Measurements from ENCODE around the gene CBLB. TPM values are rescaled to one million over a fixed set of nuclear protein-coding genes. Genes with fewer than 3 reads are reported as not detected.

CBLB gene
- total RNA-seq, 4 donors from 2014 or later, result 17.0 to 33.8 (median 23.0) TPM

- DNase-seq (ENCODE audit: low spot score in 2 of 2), result no peak
- TF ChIP-seq POLR2A (IDR thresholded peaks at IDR 0.05) (no peak), CTCF (IDR thresholded peaks at IDR 0.05) (no peak)
- H3K4me3 ChIP-seq (ENCODE audit: low read depth, poor library complexity, severe bottlenecking), result no peak overlapping the region
- intact Hi-C loops (cut with DNase I; ENCODE audit: low total_unique reads), result no loop called here
Observed at GRCh38 chr3:105662306-105662705, 206.5 kb downstream of the CBLB start.

- intact Hi-C loops (cut with DNase I; ENCODE audit: low total_unique reads), result no loop called here
- 95 to 98% methylated on average over 3 of the region's 3 CpGs for WGBS, 2 donors
- no peak for DNase-seq (ENCODE audit: low spot score in 2 of 2)
- TF ChIP-seq CTCF (IDR thresholded peaks at IDR 0.05) (no peak), POLR2A (IDR thresholded peaks at IDR 0.05) (no peak)
- H3K4me3 ChIP-seq (ENCODE audit: low read depth, poor library complexity, severe bottlenecking), result no peak overlapping the region
Observed at GRCh38 chr3:105661461-105661860, 207.4 kb downstream of the CBLB start.

DNA sequence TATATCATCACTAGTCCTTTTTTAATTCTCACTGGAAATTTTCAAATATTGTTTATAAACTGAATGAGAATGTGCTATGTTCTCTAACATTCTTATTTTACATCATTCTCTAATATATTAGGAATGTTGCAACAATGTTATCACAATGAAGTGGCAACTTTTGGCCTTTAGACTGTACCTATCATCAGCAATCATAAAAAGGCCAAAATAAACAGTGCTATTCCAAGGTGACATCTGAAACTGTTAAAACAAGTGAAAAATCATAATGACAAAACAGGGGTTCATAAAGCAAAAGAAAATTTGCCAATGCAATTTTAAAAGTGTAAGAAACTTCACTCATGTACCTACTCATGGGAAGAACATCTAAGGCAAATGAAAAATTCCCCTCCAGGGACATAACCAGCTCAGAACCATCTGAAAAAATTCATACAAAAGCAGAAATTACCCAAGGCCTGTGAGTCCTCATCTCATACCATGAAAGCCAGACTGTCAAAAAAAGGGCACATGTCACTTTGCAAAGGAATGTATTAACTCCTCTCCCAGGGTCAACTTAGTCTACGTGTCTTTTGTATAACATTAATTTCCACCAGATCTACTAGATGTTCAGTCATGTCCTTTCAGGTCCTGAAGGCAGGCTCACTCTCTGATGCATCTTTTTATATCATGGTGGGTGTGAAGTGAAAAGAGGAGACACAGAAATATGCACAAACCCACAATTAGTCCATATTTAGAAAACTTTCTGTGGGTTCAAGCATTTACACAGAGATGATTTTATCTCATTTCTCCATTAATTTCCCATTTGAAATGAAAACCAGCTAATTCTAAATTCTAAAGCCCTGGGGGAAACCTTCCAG is 211.9 kb downstream of the CBLB start:
- no peak overlapping the region for H3K4me3 ChIP-seq (ENCODE audit: low read depth, poor library complexity, severe bottlenecking)
- intact Hi-C loops (cut with DNase I; ENCODE audit: low total_unique reads), result no loop called here
- TF ChIP-seq CTCF (IDR thresholded peaks at IDR 0.05) (no peak), POLR2A (IDR thresholded peaks at IDR 0.05) (no peak)
- no peak for DNase-seq (ENCODE audit: low spot score in 2 of 2)
- 73 to 79% methylated on average over 1 of the region's 1 CpG for WGBS, 2 donors

- WGBS, 2 donors, result 93 to 94% methylated on average over 3 of the region's 3 CpGs
- DNase-seq (ENCODE audit: low spot score in 2 of 2), result no peak
- intact Hi-C loops (cut with DNase I; ENCODE audit: low total_unique reads), result no loop called here
- no peak overlapping the region for H3K4me3 ChIP-seq (ENCODE audit: low read depth, poor library complexity, severe bottlenecking)
- TF ChIP-seq POLR2A (IDR thresholded peaks at IDR 0.05) (no peak), CTCF (IDR thresholded peaks at IDR 0.05) (no peak)
Observed at GRCh38 chr3:105653868-105654267, 214.9 kb downstream of the CBLB start.

DNA sequence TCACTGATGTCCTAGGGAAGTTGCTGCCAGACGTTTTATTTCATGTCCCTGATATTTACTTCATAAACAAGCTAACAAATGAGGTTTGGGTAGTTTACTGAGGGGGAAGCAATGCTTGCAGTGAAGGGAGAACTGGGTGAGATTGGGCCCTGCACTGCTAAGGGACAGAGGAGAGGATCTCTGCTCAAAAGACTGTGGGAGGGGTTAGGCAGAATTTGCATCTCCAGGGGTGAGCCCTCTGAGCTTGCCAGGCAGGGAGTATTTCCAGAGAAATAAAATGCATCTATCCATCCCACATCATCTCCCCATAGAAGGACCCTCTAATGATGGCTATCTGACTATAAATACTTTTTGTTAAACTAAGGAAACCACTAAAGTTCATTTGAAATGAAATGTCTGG is 215.6 kb downstream of the CBLB start:
- DNase-seq (ENCODE audit: low spot score in 2 of 2), result no peak
- H3K4me3 ChIP-seq (ENCODE audit: low read depth, poor library complexity, severe bottlenecking), result no peak overlapping the region
- TF ChIP-seq CTCF (IDR thresholded peaks at IDR 0.05), result no peak
- TF ChIP-seq POLR2A (IDR thresholded peaks at IDR 0.05), result no peak
- WGBS, 2 donors, result 39 to 41% methylated on average over 1 of the region's 1 CpG
- intact Hi-C loops (cut with DNase I; ENCODE audit: low total_unique reads), result no loop called here

- intact Hi-C loops (cut with DNase I; ENCODE audit: low total_unique reads), result no loop called here
- H3K4me3 ChIP-seq (ENCODE audit: low read depth, poor library complexity, severe bottlenecking), result no peak overlapping the region
- no peak for DNase-seq (ENCODE audit: low spot score in 2 of 2)
- WGBS, 2 donors, result 58 to 75% methylated on average over 3 of the region's 3 CpGs
- TF ChIP-seq POLR2A (IDR thresholded peaks at IDR 0.05), result no peak
- no peak for TF ChIP-seq CTCF (IDR thresholded peaks at IDR 0.05)
Observed at GRCh38 chr3:105649480-105649879, 219.3 kb downstream of the CBLB start.
